A549 (cell line): ENCODE data around the gene MSGN1. TPM values are rescaled to one million over a fixed set of nuclear protein-coding genes. Genes with fewer than 3 reads are reported as not detected.
A peak's percentile ranks its signal among the peaks of the same experiment; 100 is the strongest.

ENCODE experiments used
- ATAC-seq, 2 experiments: fragments of 200-7000 bp in 1 of 2; fragments of >200 bp in 1 of 2; cut with Nextera tagmentation in 1 of 2; cut with Tn5 transposase in 1 of 2; 3 replicates each; pipeline versions ENCODE4 v1.8.0 to v1.9.1; 2018 to 2020; ENCODE audit warnings: mild to moderate bottlenecking in 1 of 2, moderate library complexity in 1 of 2
- CTCF ChIA-PET: fragments of 300-600 bp; sonication (Branson Sonifier 250); formaldehyde crosslinking; extraction: SDS; loops from one replicate; lab custom pipeline; 2021; ENCODE audit warnings: antibody characterized with exemption, inconsistent platforms; lab: Yijun Ruan, JAX
- POLR2A ChIA-PET: fragments of 350-600 bp; formaldehyde crosslinking; extraction: SDS; loops from one replicate; lab custom pipeline; 2021; ENCODE audit warnings: antibody characterized with exemption, inconsistent platforms; lab: Yijun Ruan, JAX
- DNase-seq, 2 experiments: peaks; one replicate each; pipeline versions ENCODE4 v3.0.0 to v3.0.0-alpha.2; 2011 to 2016; ENCODE audit warnings: low read depth in 1 of 2, low spot score in 1 of 2
- FAIRE-seq: peaks from 2 replicates; lab custom pipeline; 2011; peaks lifted over from hg19 to GRCh38; lab: Jason Lieb, UNC
- H3K27ac ChIP-seq, 2 experiments: fragments of >200 bp; sonication (Bioruptor Twin); formaldehyde crosslinking; 3 replicates each; pipeline ENCODE4 v1.5.1; 2016 to 2017
- H3K4me1 ChIP-seq: fragments of >200 bp; sonication (Bioruptor Twin); formaldehyde crosslinking; 3 replicates; pipeline ENCODE4 v1.6.1; 2016
- H3K4me2 ChIP-seq: fragments of >200 bp; sonication (Bioruptor Twin); formaldehyde crosslinking; 3 replicates; pipeline ENCODE4 v1.6.1; 2016
- H3K4me3 ChIP-seq: fragments of >200 bp; sonication (Bioruptor Twin); formaldehyde crosslinking; 3 replicates; pipeline ENCODE4 v1.5.1; 2016
- H3K9me3 ChIP-seq: fragments of >200 bp; sonication (Bioruptor Twin); formaldehyde crosslinking; 3 replicates; pipeline ENCODE4 v1.6.1; 2016
- CBX8 ChIP-seq: fragments of 200-600 bp; sonication (generic); IDR thresholded peaks from 2 replicates; pipeline ENCODE4 v1.6.1; 2016
- CHD4 ChIP-seq: fragments of 200-600 bp; sonication (generic); IDR thresholded peaks from 2 replicates; pipeline ENCODE4 v1.6.1; 2016; ENCODE audit warnings: antibody characterized with exemption, mild to moderate bottlenecking, borderline replicate concordance
- CTCF ChIP-seq: fragments of >200 bp; sonication (Bioruptor Twin); formaldehyde crosslinking; IDR thresholded peaks from 3 replicates; pipeline ENCODE4 v1.5.1; 2016
- EHMT2 ChIP-seq: fragments of 200-600 bp; sonication (generic); IDR thresholded peaks from 2 replicates; pipeline ENCODE4 v1.6.1; 2016; ENCODE audit warnings: antibody characterized with exemption, low read depth, mild to moderate bottlenecking, moderate library complexity
- ELK1 ChIP-seq: fragments of 150-350 bp; IDR thresholded peaks from 2 replicates; pipeline ENCODE4 v1.6.1; 2014; ENCODE audit warnings: low read depth, mild to moderate bottlenecking, low read length
- EP300 ChIP-seq, 2 experiments: fragments of >200 bp; sonication (Bioruptor Twin); formaldehyde crosslinking; IDR thresholded peaks; 2 replicates in 1 of 2; 3 replicates in 1 of 2; pipeline ENCODE4 v1.6.1; 2016 to 2017
- FOSB ChIP-seq: fragments of 250-450 bp; sonication (Bioruptor Pico); IDR thresholded peaks from 2 replicates; pipeline ENCODE4 v1.5.0; 2020; ENCODE audit warnings: mild to moderate bottlenecking, moderate library complexity
- FOSL2 ChIP-seq, 2 experiments: fragments of 450-650 bp in 1 of 2; fragments of >200 bp in 1 of 2; sonication (Bioruptor Twin) in 1 of 2; formaldehyde crosslinking; IDR thresholded peaks; 2 replicates each; pipeline versions ENCODE4 v1.5.0 to v1.6.1; 2016 to 2020; ENCODE audit warnings: mild to moderate bottlenecking in 1 of 2, moderate library complexity in 1 of 2
- GATA3 ChIP-seq: IDR thresholded peaks from 2 replicates; pipeline ENCODE4 v1.6.1; 2012; ENCODE audit warnings: borderline replicate concordance
- HDAC2 ChIP-seq: fragments of 200-600 bp; sonication (generic); IDR thresholded peaks from 2 replicates; pipeline ENCODE4 v1.6.1; 2016
- JUN ChIP-seq, 2 experiments: fragments of >200 bp; sonication (Bioruptor Twin); formaldehyde crosslinking; IDR thresholded peaks; 2 replicates in 1 of 2; 3 replicates in 1 of 2; pipeline ENCODE4 v1.6.1; 2016 to 2017
- JUNB ChIP-seq: fragments of >200 bp; sonication (Bioruptor Twin); formaldehyde crosslinking; IDR thresholded peaks from 2 replicates; pipeline ENCODE4 v1.6.1; 2016
- MAZ ChIP-seq: fragments of 150-350 bp; IDR thresholded peaks from 2 replicates; pipeline ENCODE4 v1.6.1; 2014; ENCODE audit warnings: antibody characterized with exemption, low read depth, low read length, borderline replicate concordance
- PBX3 ChIP-seq: IDR thresholded peaks from 2 replicates; pipeline ENCODE4 v1.6.1; 2012
- PHF8 ChIP-seq: fragments of 200-600 bp; sonication (generic); IDR thresholded peaks from 2 replicates; pipeline ENCODE4 v1.6.1; 2016; ENCODE audit warnings: low read depth, mild to moderate bottlenecking, antibody characterized with exemption, moderate library complexity, borderline replicate concordance
- POLR2A ChIP-seq: IDR thresholded peaks from 2 replicates; pipeline ENCODE4 v1.6.1; 2012; ENCODE audit warnings: mild to moderate bottlenecking, low read length
- RAD21 ChIP-seq, 2 experiments: fragments of >200 bp in 1 of 2; sonication (Bioruptor Twin) in 1 of 2; formaldehyde crosslinking in 1 of 2; IDR thresholded peaks in 1 of 2; conservative IDR thresholded peaks in 1 of 2; 2 replicates in 1 of 2; 3 replicates in 1 of 2; pipeline ENCODE4 v1.6.1; 2012 to 2018; ENCODE audit warnings: inconsistent platforms in 1 of 2
- RCOR1 ChIP-seq: fragments of 150-350 bp; IDR thresholded peaks from 2 replicates; pipeline ENCODE4 v1.6.1; 2014; ENCODE audit warnings: antibody characterized with exemption, low read length, low read depth
- REST ChIP-seq: fragments of 200-600 bp; sonication (generic); IDR thresholded peaks from 2 replicates; pipeline ENCODE4 v1.6.1; 2016; ENCODE audit warnings: antibody characterized with exemption, mild to moderate bottlenecking, moderate library complexity
- RNF2 ChIP-seq: fragments of 200-600 bp; sonication (generic); IDR thresholded peaks from 2 replicates; pipeline ENCODE4 v1.6.1; 2016; ENCODE audit warnings: low read depth, mild to moderate bottlenecking, antibody characterized with exemption, moderate library complexity, borderline replicate concordance
- WGBS: methylation state at CpG from one replicate; pipeline ENCODE4 v1.1.6; 2017; ENCODE audit errors: missing lambda C conversion rate; 5-methylcytosine and 5-hydroxymethylcytosine counted together
- polyA plus RNA-seq, 4 experiments: library from polyadenylated mRNA; depleted of rRNA in 3 of 4; stranded (reverse); fragments of >200 nt; fragmentation: RNase III in 1 of 4; extraction: RNeasy Plus Mini Kit Qiagen cat#74134 plus additional on column Dnase treatment in 1 of 4; gene quantifications; 2 replicates in 3 of 4; 3 replicates in 1 of 4; pipeline ENCODE4 v1.2.3, GENCODE V29; 2011 to 2017

MSGN1 gene
- polyA plus RNA-seq, 2 of the 4 experiments (the other 2 are of a cell fraction): not detected

GRCh38 chr2:17853799-17854198 is 37.5 kb downstream of the MSGN1 start:
- Histone ChIP-seq H3K4me1 (no peaks in the 10 kb centered on the region), H3K4me2 (no peak overlapping the region), H3K27ac (no peak overlapping the region), H3K4me3 (no peak overlapping the region), H3K9me3 (no peaks in the 10 kb centered on the region)
- 55% methylated on average over 4 of the region's 4 CpGs for WGBS
- ChIA-PET CTCF (no interaction called here), POLR2A (no interaction called here)
- DNase-seq (no peak), ATAC-seq (no peak), FAIRE-seq (no peak)
- no peak for TF ChIP-seq POLR2A
- no peak; the same call in 1 of the 2 replicates for TF ChIP-seq REST
- TF ChIP-seq CBX8: no peak
- no peak for TF ChIP-seq CTCF
- no peak for TF ChIP-seq RCOR1
- TF ChIP-seq EP300 (IDR thresholded peaks at IDR 0.05): no peak
- no peak for TF ChIP-seq JUN (IDR thresholded peaks at IDR 0.05)
- no peak for TF ChIP-seq FOSL2 (IDR thresholded peaks at IDR 0.05)
- TF ChIP-seq FOSL2 (CRISPR knock-in tag; IDR thresholded peaks at IDR 0.05): no peak
- no peak for TF ChIP-seq MAZ
- no peak for TF ChIP-seq RAD21 (conservative IDR thresholded peaks at IDR 0.05 in 1 of 2, IDR thresholded peaks at IDR 0.05 in 1 of 2)
- no peak for TF ChIP-seq CHD4
- no peak for TF ChIP-seq GATA3

- ATAC-seq (peak; percentile 52 to 54; a peak in 5 of 6 replicates), FAIRE-seq (no peak), DNase-seq (peak in 1 of 2 experiments; percentile 14)
- ChIA-PET POLR2A (no interaction called here), CTCF (interaction anchor here (0.8 to 3.6 kb wide), 2 partner anchors 9 to 520 kb away, joined by 3 to 14 read pairs; no protein-coding TSS in a partner anchor)
- Histone ChIP-seq H3K27ac (no peak overlapping the region), H3K4me3 (no peak overlapping the region), H3K4me2 (peak overlapping the region; percentile 28), H3K9me3 (no peaks in the 10 kb centered on the region), H3K4me1 (no peaks in the 10 kb centered on the region)
- 7% methylated on average over 3 of the region's 3 CpGs for WGBS
- TF ChIP-seq EHMT2 (no peak), FOSB (CRISPR knock-in tag) (no peak), JUNB (no peak), HDAC2 (no peak), PBX3 (no peak), PHF8 (no peak), CBX8 (no peak), RNF2 (no peak), ELK1 (no peak)
Observed at GRCh38 chr2:17857021-17857420, 40.8 kb downstream of the MSGN1 start.
